ENCODE results near the gene CLK3. TPM values are rescaled to one million over a fixed set of nuclear protein-coding genes. Genes with fewer than 3 reads are reported as not detected.

The CLK3 gene
- total and polyA plus RNA-seq, 2 of the 8 experiments (the other 6 are each of a cell fraction or from before 2014, with no cell fraction given), result 43.5 to 67.3 TPM

GRCh38 chr15:74628949-74629348 is 13.3 kb downstream of the CLK3 start:
- Histone ChIP-seq H3K23me2 (ENCODE audit: low read depth, low read length) (no peaks in the 10 kb centered on the region), H4K8ac (ENCODE audit: extremely low read depth, insufficient read depth, low read length) (no peak overlapping the region), H3K27ac (ENCODE audit: low read depth, low read length) (no peak overlapping the region), H3K36me3 (ENCODE audit: control insufficient read depth in 2 of 4, insufficient read depth in 4 of 4, low read length in 3 of 4) (peaks cover 44 to 70% (median 55%) of the 10 kb centered on the region in 4 experiments), H3K4me2 (ENCODE audit: insufficient read depth in 1 of 2, low read depth in 2 of 2, low read length in 2 of 2) (no peak overlapping the region), H3K4ac (replicated peaks; ENCODE audit: insufficient read length, low read depth, low read length) (no peak overlapping the region), H3K79me1 (ENCODE audit: low read depth, low read length) (no peaks in the 10 kb centered on the region; the same call in 1 of the 2 replicates), H3K14ac (ENCODE audit: insufficient read length) (no peak overlapping the region), H3K4me1 (replicated peaks in 1 of 4; ENCODE audit: control insufficient read depth in 3 of 4, insufficient read depth in 4 of 4, low read length in 3 of 4) (no peaks in the 10 kb centered on the region), H4K5ac (ENCODE audit: insufficient read length, low read depth, low read length) (no peak overlapping the region), H2BK120ac (replicated peaks; ENCODE audit: low read depth, low read length) (no peak overlapping the region), H2AFZ (ENCODE audit: low read length) (no peak overlapping the region), H2AK5ac (ENCODE audit: low read depth, low read length) (no peak overlapping the region), H3K79me2 (ENCODE audit: control insufficient read depth in 1 of 2, insufficient read depth in 2 of 2, low read length in 2 of 2) (no peaks in the 10 kb centered on the region), H2BK20ac (ENCODE audit: low read length) (no peak overlapping the region), H4K20me1 (replicated peaks in 1 of 2; ENCODE audit: control insufficient read depth in 1 of 2, insufficient read depth in 2 of 2, low read length in 2 of 2) (peaks cover 8 to 31% of the 10 kb centered on the region in 2 experiments), H3K18ac (ENCODE audit: extremely low read depth, low read length) (no peak overlapping the region), H3K27me3 (replicated peaks in 1 of 4; ENCODE audit: control insufficient read depth in 3 of 4, extremely low read depth in 1 of 4, insufficient read depth in 3 of 4, low read length in 3 of 4) (no peaks in the 10 kb centered on the region), H3K9me3 (ENCODE audit: insufficient read depth in 2 of 2, low read depth in 1 of 2, low read length in 1 of 2) (no peaks in the 10 kb centered on the region), H4K91ac (replicated peaks; ENCODE audit: insufficient read length, low read length) (no peak overlapping the region), H2BK5ac (ENCODE audit: low read depth, low read length) (no peak overlapping the region), H2BK12ac (ENCODE audit: low read depth, low read length) (no peak overlapping the region), H3K56ac (replicated peaks; ENCODE audit: insufficient read length, low read depth, low read length) (no peak overlapping the region), H2BK15ac (ENCODE audit: low read length) (no peak overlapping the region), H3K23ac (ENCODE audit: insufficient read length) (no peak overlapping the region), H3K4me3 (ENCODE audit: extremely low read depth in 1 of 4, insufficient read depth in 2 of 4, low read depth in 3 of 4, low read length in 4 of 4) (no peak overlapping the region), H3K9ac (replicated peaks in 1 of 4; ENCODE audit: extremely low read depth in 1 of 4, low read depth in 3 of 4, low read length in 3 of 4) (no peak overlapping the region)
- ChIA-PET POLR2A (ENCODE audit: partially characterized antibody) (interaction anchor here (0.6 to 6.5 kb wide), 6 partner anchors 13 to 188 kb away, joined by 3 to 38 read pairs (median 3); partner anchors contain the start of gene CLK3), CTCF (ENCODE audit: partially characterized antibody) (interaction anchor here (1.2 to 37.5 kb wide), 5 partner anchors 11 to 146 kb away, joined by 3 to 1439 read pairs (median 5); partner anchors contain the start of genes CSK and CYP1A2)
- DNase-seq (ENCODE audit: low read depth in 1 of 2, low spot score in 2 of 2) (no peak), FAIRE-seq (no peak)
- WGBS, 2 experiments (ENCODE audit: extremely low coverage in 1 of 2, insufficient coverage in 1 of 2, insufficient read length in 1 of 2, insufficient replicate concordance in 2 of 2, low coverage in 1 of 2, low lambda C conversion rate in 2 of 2, missing lambda C conversion rate in 1 of 2), result 87% methylated on average over 5 of the region's 5 CpGs; no CpG with 5 or more reads in 1 of the 2 experiments
- TF ChIP-seq EP300 (IDR thresholded peaks at IDR 0.05; ENCODE audit: borderline replicate concordance in 1 of 2, low read depth in 2 of 2, low read length in 2 of 2) (no peak), BCL11A (IDR thresholded peaks at IDR 0.05; ENCODE audit: low read depth in 2 of 2, low read length in 2 of 2) (no peak), SRF (IDR thresholded peaks at IDR 0.05; ENCODE audit: low read depth, low read length) (no peak), RXRA (IDR thresholded peaks at IDR 0.05; ENCODE audit: insufficient read depth, low read depth, low read length) (no peak), ZNF274 (IDR thresholded peaks at IDR 0.05; ENCODE audit: borderline replicate concordance, extremely low read depth, low read length) (no peak), RAD21 (IDR thresholded peaks at IDR 0.05 in 1 of 2, conservative IDR thresholded peaks at IDR 0.05 in 1 of 2; ENCODE audit: low read depth in 2 of 2, low read length in 2 of 2) (no peak), RBBP5 (IDR thresholded peaks at IDR 0.05; ENCODE audit: borderline replicate concordance, low read depth, low read length) (no peak), CREB1 (IDR thresholded peaks at IDR 0.05) (no peak), POU5F1 (IDR thresholded peaks at IDR 0.05; ENCODE audit: low read depth, low read length) (no peak), BACH1 (IDR thresholded peaks at IDR 0.05; ENCODE audit: low read length) (no peak)
- TF ChIP-seq, protein P1, sequence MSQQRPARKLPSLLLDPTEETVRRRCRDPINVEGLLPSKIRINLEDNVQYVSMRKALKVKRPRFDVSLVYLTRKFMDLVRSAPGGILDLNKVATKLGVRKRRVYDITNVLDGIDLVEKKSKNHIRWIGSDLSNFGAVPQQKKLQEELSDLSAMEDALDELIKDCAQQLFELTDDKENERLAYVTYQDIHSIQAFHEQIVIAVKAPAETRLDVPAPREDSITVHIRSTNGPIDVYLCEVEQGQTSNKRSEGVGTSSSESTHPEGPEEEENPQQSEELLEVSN (IDR thresholded peaks at IDR 0.05), result no peak
- TF ChIP-seq, protein P2, sequence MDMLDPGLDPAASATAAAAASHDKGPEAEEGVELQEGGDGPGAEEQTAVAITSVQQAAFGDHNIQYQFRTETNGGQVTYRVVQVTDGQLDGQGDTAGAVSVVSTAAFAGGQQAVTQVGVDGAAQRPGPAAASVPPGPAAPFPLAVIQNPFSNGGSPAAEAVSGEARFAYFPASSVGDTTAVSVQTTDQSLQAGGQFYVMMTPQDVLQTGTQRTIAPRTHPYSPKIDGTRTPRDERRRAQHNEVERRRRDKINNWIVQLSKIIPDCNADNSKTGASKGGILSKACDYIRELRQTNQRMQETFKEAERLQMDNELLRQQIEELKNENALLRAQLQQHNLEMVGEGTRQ (IDR thresholded peaks at IDR 0.05; ENCODE audit: low read length), result no peak

Data from H1 (cell line).